AG04450 (cell line): ENCODE measurements around the gene APELA. TPM values are rescaled to one million over a fixed set of nuclear protein-coding genes. Genes with fewer than 3 reads are reported as not detected.

ENCODE experiments used
- CTCF ChIA-PET: fragments of 300-600, 350-600 bp; formaldehyde crosslinking; extraction: SDS; loops from one replicate; lab custom pipeline; 2022; ENCODE audit warnings: antibody characterized with exemption, inconsistent platforms; lab: Charles Lee
- POLR2A ChIA-PET: fragments of 350-600 bp; formaldehyde crosslinking; extraction: SDS; loops from one replicate; lab custom pipeline; 2021; ENCODE audit warnings: antibody characterized with exemption, inconsistent platforms; lab: Yijun Ruan, JAX
- DNase-seq: peaks from one replicate; pipeline ENCODE4 v3.0.0-alpha.2; 2011; ENCODE audit warnings: low read depth, low spot score
- H3K27ac ChIP-seq: one replicate; pipeline ENCODE4 v1.5.1; 2012; ENCODE audit warnings: low read depth, low read length, control low read depth
- H3K27me3 ChIP-seq: one replicate; pipeline ENCODE4 v1.6.0; 2012; ENCODE audit warnings: low read length; ENCODE audit not compliant: control insufficient read depth, insufficient read depth
- H3K4me3 ChIP-seq: 2 replicates; pipeline ENCODE4 v1.5.1; 2011; ENCODE audit warnings: mild to moderate bottlenecking, low read depth, low read length, control low read depth
- H3K9me3 ChIP-seq: 2 replicates; pipeline ENCODE4 v1.5.1; 2012; ENCODE audit warnings: low read length; ENCODE audit not compliant: control insufficient read depth, insufficient read depth
- polyA plus RNA-seq: library from polyadenylated mRNA; depleted of rRNA; stranded (reverse); fragments of >200 nt; gene quantifications from 2 replicates; pipeline ENCODE4 v1.2.3, GENCODE V29; 2011
- TF ChIP-seq, protein P1 (sequence below): IDR thresholded peaks from 2 replicates; pipeline ENCODE4 v1.5.1; 2011; ENCODE audit warnings: low read depth, low read length, control low read depth, inconsistent platforms

Gene APELA
- polyA plus RNA-seq, 1 experiment, result not detected

DNA sequence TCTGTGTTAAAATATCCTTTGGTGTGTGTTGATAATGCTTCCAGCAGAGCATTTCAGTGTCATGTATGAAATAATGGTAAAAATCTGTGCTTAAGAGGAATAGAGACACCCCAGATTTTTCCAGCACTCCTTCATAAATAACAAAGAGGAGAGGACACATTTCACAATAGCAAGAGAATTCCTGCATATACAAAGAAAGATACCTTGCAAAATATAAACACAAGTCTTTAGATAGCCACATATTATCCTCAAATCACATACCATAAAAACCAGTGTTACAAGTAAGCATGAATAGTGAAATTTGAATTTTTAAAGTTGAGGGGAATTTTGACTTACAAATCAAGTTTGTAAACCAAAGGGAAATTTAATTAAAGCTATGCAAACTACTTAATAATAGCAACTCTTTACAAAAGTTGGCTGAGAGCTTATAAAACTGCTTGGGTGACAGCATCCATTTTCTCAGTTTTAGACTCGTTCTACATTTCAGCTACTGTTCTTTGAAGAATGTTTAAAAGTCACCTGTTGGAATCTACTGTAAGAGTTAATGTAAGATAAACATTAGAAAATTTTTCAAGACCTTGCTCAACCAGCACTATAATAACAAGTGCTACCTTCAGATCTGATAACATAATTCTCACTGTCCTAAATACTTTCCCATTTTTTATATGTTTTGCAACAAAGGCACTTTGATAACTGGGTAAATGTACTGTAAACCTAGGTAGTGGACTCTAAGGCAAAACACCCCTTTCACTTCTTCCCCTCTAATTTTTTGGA lies 3.7 kb downstream of the APELA start:
- TF ChIP-seq, protein P1, sequence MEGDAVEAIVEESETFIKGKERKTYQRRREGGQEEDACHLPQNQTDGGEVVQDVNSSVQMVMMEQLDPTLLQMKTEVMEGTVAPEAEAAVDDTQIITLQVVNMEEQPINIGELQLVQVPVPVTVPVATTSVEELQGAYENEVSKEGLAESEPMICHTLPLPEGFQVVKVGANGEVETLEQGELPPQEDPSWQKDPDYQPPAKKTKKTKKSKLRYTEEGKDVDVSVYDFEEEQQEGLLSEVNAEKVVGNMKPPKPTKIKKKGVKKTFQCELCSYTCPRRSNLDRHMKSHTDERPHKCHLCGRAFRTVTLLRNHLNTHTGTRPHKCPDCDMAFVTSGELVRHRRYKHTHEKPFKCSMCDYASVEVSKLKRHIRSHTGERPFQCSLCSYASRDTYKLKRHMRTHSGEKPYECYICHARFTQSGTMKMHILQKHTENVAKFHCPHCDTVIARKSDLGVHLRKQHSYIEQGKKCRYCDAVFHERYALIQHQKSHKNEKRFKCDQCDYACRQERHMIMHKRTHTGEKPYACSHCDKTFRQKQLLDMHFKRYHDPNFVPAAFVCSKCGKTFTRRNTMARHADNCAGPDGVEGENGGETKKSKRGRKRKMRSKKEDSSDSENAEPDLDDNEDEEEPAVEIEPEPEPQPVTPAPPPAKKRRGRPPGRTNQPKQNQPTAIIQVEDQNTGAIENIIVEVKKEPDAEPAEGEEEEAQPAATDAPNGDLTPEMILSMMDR, result no peak
- Histone ChIP-seq H3K9me3 (peaks cover 10% of the 10 kb centered on the region), H3K4me3 (no peak overlapping the region), H3K27ac (no peak overlapping the region), H3K27me3 (no peaks in the 10 kb centered on the region)
- ChIA-PET CTCF (no interaction called here), POLR2A (no interaction called here)
- no peak for DNase-seq

DNA sequence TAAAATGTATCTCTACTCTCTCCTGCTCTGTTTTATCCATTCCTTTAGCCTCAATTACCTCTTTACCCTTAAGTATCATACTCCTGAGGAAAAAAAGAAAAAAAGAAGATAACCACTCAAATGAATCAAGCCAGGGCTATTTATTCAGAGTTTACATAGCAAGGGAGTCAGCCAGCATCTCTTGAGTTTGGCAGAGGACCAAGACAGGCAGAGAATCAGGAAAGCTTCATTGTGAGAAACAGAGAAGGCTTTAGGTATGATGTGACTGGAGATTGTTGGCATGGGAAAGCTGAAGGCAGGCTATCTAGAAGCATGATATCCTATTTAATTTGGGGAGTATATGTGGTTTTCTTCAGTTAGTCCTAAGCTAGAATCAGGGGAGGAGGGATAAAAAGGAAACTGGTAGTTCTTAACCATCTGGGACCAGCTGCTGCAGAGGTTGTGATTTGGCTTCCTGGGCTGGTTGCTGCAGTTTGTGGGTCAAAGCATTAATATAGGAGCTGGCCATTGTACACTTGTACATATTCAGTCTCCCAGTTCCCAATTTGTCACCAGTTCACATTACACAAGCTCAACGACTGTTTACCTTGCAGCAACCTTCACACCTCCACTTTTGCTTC lies 11.2 kb downstream of the APELA start:
- TF ChIP-seq, protein P1, result no peak
- H3K9me3 ChIP-seq, result peaks cover 12% of the 10 kb centered on the region; the same call in 1 of the 2 replicates
- no peak overlapping the region for H3K4me3 ChIP-seq
- no peak overlapping the region for H3K27ac ChIP-seq
- DNase-seq, result no peak
- CTCF ChIA-PET, result no interaction called here
- POLR2A ChIA-PET, result no interaction called here
- no peaks in the 10 kb centered on the region for H3K27me3 ChIP-seq

DNA sequence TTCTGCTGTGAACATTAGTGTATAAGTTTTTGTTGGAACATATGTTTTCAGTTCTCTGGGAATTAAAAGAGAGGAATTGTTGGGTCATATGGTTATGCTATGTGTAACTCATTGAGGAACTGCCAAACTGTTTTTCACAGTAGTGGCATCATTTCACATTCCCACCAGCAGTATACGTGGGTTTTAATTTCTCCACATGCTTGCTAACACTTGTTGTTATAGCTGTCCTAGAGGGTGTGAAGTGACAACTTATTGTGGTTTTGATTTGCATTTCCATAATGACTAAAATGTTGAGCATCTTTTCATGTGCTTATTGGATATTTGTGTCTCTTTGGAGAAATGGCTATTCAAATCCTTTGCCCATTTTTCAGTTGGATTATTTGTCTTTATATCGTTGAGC lies 13.7 kb downstream of the APELA start:
- ChIA-PET CTCF (no interaction called here), POLR2A (interaction anchor here (1.0 kb wide), 1 partner anchor 9 kb away, joined by 3 read pairs; no protein-coding TSS in a partner anchor)
- peaks cover 14% of the 10 kb centered on the region for H3K9me3 ChIP-seq
- TF ChIP-seq, protein P1, result no peak
- no peak overlapping the region for H3K4me3 ChIP-seq
- no peak overlapping the region for H3K27ac ChIP-seq
- no peak for DNase-seq
- H3K27me3 ChIP-seq, result no peaks in the 10 kb centered on the region

DNA sequence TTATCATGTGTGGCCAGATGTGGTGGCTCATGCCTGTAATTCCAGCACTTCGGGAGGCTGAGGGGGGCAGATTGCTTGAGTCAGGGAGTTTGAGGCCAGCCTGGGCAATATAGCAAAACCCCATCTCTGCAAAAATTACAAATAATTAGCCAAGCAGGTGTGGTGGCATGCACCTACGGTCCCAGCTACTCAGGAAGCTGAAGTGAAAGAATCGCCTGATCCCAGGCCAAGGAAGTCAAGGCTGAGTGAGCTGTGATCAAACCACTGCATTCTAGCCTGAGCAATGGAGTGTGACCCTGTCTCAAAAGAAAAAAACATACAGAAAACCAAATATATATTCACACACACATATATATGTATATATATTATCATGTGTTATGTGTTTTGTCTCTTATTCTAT lies 15.0 kb downstream of the APELA start:
- POLR2A ChIA-PET, result no interaction called here
- no peak overlapping the region for H3K4me3 ChIP-seq
- no peaks in the 10 kb centered on the region for H3K27me3 ChIP-seq
- CTCF ChIA-PET, result no interaction called here
- no peak overlapping the region for H3K27ac ChIP-seq
- TF ChIP-seq, protein P1, result no peak
- H3K9me3 ChIP-seq, result peaks cover 13% of the 10 kb centered on the region
- no peak for DNase-seq

DNA sequence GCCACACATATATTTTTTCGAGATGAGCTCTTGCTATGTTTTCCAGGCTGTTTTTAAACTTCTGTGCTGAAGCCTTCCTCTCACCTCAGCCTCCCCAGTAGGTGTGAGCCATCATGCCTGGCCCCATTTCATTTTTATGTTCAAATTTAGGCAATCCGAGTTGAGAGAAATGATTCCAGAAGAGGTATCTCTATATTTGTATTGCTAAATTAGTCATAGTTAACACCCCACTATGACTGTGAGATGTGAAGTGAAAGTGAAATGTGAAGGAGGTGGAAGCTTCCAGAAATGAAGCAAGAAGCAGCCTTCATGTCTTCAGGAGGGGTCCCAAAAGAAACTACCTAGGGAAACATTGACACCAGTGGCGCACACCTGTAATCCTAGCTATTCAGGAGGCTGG lies 17.7 kb downstream of the APELA start:
- H3K27ac ChIP-seq, result no peak overlapping the region
- TF ChIP-seq, protein P1, result no peak
- POLR2A ChIA-PET, result no interaction called here
- no peak overlapping the region for H3K4me3 ChIP-seq
- H3K9me3 ChIP-seq, result peaks cover 18% of the 10 kb centered on the region
- no peaks in the 10 kb centered on the region for H3K27me3 ChIP-seq
- CTCF ChIA-PET, result no interaction called here
- DNase-seq, result no peak
